DND-41 (cell line): Measurements from ENCODE around the gene CEBPB.

Experiments
- ATAC-seq: fragments of 200-7000 bp; cut with Tn5 transposase; 3 replicates; pipeline ENCODE4 v1.9.1; 2021; ENCODE audit warnings: low read depth; ENCODE audit not compliant: insufficient read depth
- DNase-seq: peaks from one replicate; pipeline ENCODE4 v3.0.0-alpha.2; 2020
- H2AFZ ChIP-seq: 2 replicates; pipeline ENCODE4 v1.6.0; 2012; ENCODE audit warnings: low read depth, low read length
- H3K27ac ChIP-seq: 2 replicates; pipeline ENCODE4 v1.5.1; 2012; ENCODE audit warnings: low read length, inconsistent platforms
- H3K27me3 ChIP-seq: fragments of 200-600 bp; sonication (generic); 2 replicates; pipeline ENCODE4 v1.6.0; 2012; ENCODE audit warnings: low read length, mild to moderate bottlenecking, inconsistent platforms; ENCODE audit not compliant: insufficient read depth, poor library complexity
- H3K36me3 ChIP-seq: 2 replicates; pipeline ENCODE4 v1.5.1; 2012; ENCODE audit warnings: low read length, inconsistent platforms; ENCODE audit not compliant: insufficient read depth
- H3K4me1 ChIP-seq: 2 replicates; pipeline ENCODE4 v1.5.1; 2012; ENCODE audit warnings: mild to moderate bottlenecking, low read length; ENCODE audit not compliant: insufficient read depth
- H3K4me2 ChIP-seq: 2 replicates; pipeline ENCODE4 v1.6.0; 2012; ENCODE audit warnings: mild to moderate bottlenecking, moderate library complexity, low read length, inconsistent platforms; ENCODE audit not compliant: insufficient read depth
- H3K4me3 ChIP-seq, 2 experiments: fragments of 200-600 bp in 1 of 2; shearing (Covaris generic) in 1 of 2; 2 replicates each; pipeline ENCODE4 v1.5.1; 2012 to 2016; ENCODE audit warnings: inconsistent platforms in 2 of 2, low read length in 2 of 2, mild to moderate bottlenecking in 2 of 2, low read depth in 1 of 2, moderate library complexity in 1 of 2
- H3K79me2 ChIP-seq: 2 replicates; pipeline ENCODE4 v1.6.0; 2012; ENCODE audit warnings: low read length, inconsistent platforms; ENCODE audit not compliant: insufficient read depth
- H3K9ac ChIP-seq: 2 replicates; pipeline ENCODE4 v1.6.0; 2012; ENCODE audit warnings: low read depth, mild to moderate bottlenecking, inconsistent platforms, low read length, moderate library complexity
- H3K9me3 ChIP-seq: 2 replicates; pipeline ENCODE4 v1.5.1; 2012; ENCODE audit warnings: low read length, moderate library complexity, mild to moderate bottlenecking, inconsistent platforms; ENCODE audit not compliant: insufficient read depth, severe bottlenecking
- H4K20me1 ChIP-seq: 2 replicates; pipeline ENCODE4 v1.6.0; 2012; ENCODE audit warnings: low read length; ENCODE audit not compliant: insufficient read depth
- EZH2 ChIP-seq: IDR thresholded peaks from 3 replicates; pipeline ENCODE4 v1.6.1; 2012; ENCODE audit warnings: borderline replicate concordance, low read depth, mild to moderate bottlenecking, moderate library complexity, low read length, inconsistent platforms; ENCODE audit not compliant: severe bottlenecking
- TF ChIP-seq, protein P1 (sequence below): IDR thresholded peaks from 2 replicates; pipeline ENCODE4 v1.5.1; 2012; ENCODE audit warnings: borderline replicate concordance, low read length, moderate library complexity, mild to moderate bottlenecking; ENCODE audit not compliant: poor library complexity, severe bottlenecking; ENCODE audit errors: extremely low read depth

Gene CEBPB

DNA sequence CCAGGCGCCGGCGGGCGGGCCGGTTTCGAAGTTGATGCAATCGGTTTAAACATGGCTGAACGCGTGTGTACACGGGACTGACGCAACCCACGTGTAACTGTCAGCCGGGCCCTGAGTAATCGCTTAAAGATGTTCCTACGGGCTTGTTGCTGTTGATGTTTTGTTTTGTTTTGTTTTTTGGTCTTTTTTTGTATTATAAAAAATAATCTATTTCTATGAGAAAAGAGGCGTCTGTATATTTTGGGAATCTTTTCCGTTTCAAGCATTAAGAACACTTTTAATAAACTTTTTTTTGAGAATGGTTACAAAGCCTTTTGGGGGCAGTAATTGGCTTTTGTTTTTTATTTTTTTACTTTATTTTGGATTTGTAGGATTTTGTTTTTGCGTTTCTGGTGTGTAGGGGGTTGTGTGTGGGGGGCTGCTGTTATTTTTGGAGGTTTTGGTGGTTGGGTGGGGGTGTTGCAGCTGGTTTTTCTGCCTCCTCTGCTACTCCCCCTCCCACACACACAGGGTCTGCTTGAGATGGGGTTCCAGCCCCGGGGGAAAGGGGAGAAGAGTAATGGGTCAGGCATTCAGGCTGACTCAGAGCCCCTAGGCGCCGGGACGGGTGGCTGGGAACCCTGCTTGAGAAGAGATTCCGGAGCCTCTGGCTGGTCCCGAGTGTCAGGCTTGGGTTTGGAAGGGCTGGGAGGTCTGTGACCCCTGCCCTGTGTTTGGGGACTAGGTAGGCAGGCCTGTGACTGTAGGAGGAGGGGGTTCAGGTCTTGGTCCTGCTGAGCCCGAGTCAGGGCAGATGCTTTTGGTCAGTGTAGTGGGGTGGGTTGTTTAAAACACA is 2.0 kb downstream of the CEBPB start:
- TF ChIP-seq EZH2: no peak
- TF ChIP-seq, protein P1, sequence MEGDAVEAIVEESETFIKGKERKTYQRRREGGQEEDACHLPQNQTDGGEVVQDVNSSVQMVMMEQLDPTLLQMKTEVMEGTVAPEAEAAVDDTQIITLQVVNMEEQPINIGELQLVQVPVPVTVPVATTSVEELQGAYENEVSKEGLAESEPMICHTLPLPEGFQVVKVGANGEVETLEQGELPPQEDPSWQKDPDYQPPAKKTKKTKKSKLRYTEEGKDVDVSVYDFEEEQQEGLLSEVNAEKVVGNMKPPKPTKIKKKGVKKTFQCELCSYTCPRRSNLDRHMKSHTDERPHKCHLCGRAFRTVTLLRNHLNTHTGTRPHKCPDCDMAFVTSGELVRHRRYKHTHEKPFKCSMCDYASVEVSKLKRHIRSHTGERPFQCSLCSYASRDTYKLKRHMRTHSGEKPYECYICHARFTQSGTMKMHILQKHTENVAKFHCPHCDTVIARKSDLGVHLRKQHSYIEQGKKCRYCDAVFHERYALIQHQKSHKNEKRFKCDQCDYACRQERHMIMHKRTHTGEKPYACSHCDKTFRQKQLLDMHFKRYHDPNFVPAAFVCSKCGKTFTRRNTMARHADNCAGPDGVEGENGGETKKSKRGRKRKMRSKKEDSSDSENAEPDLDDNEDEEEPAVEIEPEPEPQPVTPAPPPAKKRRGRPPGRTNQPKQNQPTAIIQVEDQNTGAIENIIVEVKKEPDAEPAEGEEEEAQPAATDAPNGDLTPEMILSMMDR: no peak
- H3K9ac ChIP-seq: peak overlapping the region; percentile 81
- H3K4me2 ChIP-seq: peak overlapping the region; percentile 99
- H3K36me3 ChIP-seq: peaks cover 24% of the 10 kb centered on the region
- no peaks in the 10 kb centered on the region for H3K9me3 ChIP-seq
- H3K27me3 ChIP-seq: no peaks in the 10 kb centered on the region
- peak overlapping the region; percentile 90 for H3K27ac ChIP-seq
- peak overlapping the region; percentile 37; the same call in 1 of the 2 replicates for H2AFZ ChIP-seq
- ATAC-seq: peak; percentile 68
- H3K4me1 ChIP-seq: peaks cover 23% of the 10 kb centered on the region
- H3K4me3 ChIP-seq: peak overlapping the region; percentile 43 to 70
- DNase-seq: peak; percentile 90
- H4K20me1 ChIP-seq: peaks cover 46% of the 10 kb centered on the region
- H3K79me2 ChIP-seq: peaks cover 43% of the 10 kb centered on the region

DNA sequence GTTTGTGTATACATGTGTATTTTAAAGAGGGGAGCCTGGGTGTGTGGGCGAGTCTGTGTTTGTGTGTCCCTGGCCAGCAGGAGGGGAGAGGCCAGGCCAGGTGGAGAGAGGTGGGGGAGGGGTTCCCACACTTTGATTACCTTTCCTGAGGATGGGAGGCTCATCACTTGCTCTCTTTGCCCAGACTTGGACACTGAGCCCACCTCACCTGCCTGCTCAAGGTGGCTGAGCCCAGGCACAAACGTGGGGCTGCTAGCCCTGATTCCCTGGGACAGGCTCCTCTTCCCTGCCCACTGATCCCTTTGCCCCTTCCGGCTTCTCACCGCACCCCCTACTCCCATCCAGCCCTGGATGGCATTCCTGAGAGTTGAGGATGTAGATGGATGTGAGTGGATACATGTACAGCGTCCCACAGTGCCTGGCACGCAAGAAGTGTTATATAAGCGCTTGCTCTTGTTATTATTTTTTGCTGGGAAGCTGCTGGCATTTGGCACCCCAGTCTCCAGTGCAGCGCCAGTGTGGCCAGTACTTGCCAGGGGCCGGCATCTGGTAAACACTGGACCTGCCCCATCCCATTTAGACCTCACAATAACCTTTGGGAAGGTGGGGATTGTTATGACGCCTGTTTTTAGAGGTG is 2.7 kb downstream of the CEBPB start:
- H3K79me2 ChIP-seq: peaks cover 43% of the 10 kb centered on the region
- peak overlapping the region; percentile 43 to 70; a peak in 3 of 4 replicates for H3K4me3 ChIP-seq
- peaks cover 49% of the 10 kb centered on the region for H4K20me1 ChIP-seq
- no peak for ATAC-seq
- DNase-seq: no peak
- peaks cover 23% of the 10 kb centered on the region for H3K4me1 ChIP-seq
- TF ChIP-seq EZH2: no peak
- TF ChIP-seq, protein P1: no peak
- peak overlapping the region; percentile 81 for H3K9ac ChIP-seq
- peak overlapping the region; percentile 99 for H3K4me2 ChIP-seq
- no peaks in the 10 kb centered on the region for H3K9me3 ChIP-seq
- H3K27ac ChIP-seq: peak overlapping the region; percentile 90
- no peaks in the 10 kb centered on the region for H3K27me3 ChIP-seq
- H3K36me3 ChIP-seq: peaks cover 24% of the 10 kb centered on the region
- no peak overlapping the region for H2AFZ ChIP-seq

DNA sequence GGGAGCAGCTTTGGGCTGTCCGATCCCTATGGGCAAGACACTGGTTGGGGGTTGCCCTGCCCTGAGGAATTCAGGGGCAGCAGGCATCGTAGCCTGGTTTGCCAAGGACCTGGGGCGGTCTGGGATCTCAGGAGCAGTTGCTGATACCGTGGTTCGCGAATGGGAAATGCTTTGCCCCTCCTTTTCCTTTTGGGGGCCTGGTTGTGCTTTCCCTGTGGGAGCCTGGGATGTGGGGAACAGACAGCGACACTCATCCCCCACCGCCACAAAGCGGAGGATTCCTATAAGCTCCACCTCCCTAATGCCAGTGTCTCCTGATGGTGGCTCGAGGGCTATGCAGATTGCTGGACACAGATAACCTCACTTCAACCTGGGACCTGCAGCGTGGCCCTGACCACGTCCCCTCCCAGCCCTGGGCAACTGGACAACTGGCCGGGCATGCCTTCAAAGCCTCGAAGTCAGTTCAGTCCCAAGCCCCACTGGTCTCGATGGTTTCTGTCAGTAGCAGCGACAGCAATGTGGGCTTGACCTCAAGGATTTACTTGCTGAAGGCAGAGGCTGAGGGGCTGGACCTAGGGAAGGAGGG is 3.3 kb downstream of the CEBPB start:
- ATAC-seq (no peak), DNase-seq (no peak)
- H3K79me2 ChIP-seq: peaks cover 43% of the 10 kb centered on the region
- H3K9me3 ChIP-seq: no peaks in the 10 kb centered on the region
- H3K36me3 ChIP-seq: peaks cover 24% of the 10 kb centered on the region
- peak overlapping the region; percentile 81 for H3K9ac ChIP-seq
- H2AFZ ChIP-seq: no peak overlapping the region
- peak overlapping the region in 1 of 2 experiments; percentile 70; a peak in 2 of 4 replicates for H3K4me3 ChIP-seq
- H3K4me2 ChIP-seq: peak overlapping the region; percentile 99
- no peak for TF ChIP-seq EZH2
- TF ChIP-seq, protein P1: no peak
- H3K27me3 ChIP-seq: no peaks in the 10 kb centered on the region
- H3K4me1 ChIP-seq: peaks cover 23% of the 10 kb centered on the region
- peaks cover 50% of the 10 kb centered on the region for H4K20me1 ChIP-seq
- H3K27ac ChIP-seq: peak overlapping the region; percentile 90
